GM19023 (cell line): Measurements from ENCODE around the gene C1QTNF8.

Experiments used
- ATAC-seq: cut with Tn5 transposase; IDR thresholded peaks from one replicate; pipeline ENCODE4 v1.9.1; 2021; ENCODE audit warnings: mild to moderate bottlenecking, moderate library complexity; ENCODE audit not compliant: unreplicated experiment

Gene C1QTNF8

DNA sequence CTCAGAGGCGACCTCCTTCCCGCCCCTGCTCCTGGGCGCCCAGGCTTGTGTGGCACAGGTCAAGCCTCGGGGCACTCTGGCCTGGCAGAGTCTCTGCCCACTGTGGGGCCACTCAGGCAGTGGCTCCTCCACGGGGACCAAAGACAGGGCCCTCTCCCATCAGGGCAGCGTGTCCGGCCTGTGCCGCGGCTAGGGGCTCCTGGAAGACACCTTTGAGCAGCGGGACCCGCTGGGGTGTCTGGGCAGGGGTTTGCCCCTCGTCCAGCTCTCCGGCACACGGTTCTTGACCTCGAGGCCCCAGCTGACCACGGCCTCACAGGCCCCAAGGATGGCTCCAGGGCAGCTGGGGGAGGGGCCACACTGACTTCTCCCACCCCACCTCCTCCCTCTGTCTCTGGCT, 48.2 kb downstream of the C1QTNF8 start:
- ATAC-seq: no peak

DNA sequence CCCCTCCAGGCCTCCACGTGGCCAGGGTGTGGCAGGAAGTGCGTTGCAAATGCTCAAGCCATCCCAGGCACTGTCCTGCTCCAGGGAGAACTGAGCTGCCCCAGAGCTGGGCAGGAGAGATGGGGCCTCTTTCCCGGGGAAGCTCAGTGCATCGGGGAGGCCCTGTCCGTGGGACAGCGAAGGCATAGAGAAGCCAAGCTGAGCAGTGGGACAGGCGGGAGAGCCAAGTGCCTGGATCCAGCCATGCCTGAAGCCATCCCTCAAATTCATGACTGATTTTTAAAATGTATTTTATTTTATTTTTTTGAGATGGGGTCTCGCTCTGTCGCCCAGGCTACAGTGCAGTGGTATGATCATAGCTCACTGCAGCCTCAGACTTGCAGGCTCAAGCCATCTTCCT, 48.9 kb downstream of the C1QTNF8 start:
- ATAC-seq: no peak

DNA sequence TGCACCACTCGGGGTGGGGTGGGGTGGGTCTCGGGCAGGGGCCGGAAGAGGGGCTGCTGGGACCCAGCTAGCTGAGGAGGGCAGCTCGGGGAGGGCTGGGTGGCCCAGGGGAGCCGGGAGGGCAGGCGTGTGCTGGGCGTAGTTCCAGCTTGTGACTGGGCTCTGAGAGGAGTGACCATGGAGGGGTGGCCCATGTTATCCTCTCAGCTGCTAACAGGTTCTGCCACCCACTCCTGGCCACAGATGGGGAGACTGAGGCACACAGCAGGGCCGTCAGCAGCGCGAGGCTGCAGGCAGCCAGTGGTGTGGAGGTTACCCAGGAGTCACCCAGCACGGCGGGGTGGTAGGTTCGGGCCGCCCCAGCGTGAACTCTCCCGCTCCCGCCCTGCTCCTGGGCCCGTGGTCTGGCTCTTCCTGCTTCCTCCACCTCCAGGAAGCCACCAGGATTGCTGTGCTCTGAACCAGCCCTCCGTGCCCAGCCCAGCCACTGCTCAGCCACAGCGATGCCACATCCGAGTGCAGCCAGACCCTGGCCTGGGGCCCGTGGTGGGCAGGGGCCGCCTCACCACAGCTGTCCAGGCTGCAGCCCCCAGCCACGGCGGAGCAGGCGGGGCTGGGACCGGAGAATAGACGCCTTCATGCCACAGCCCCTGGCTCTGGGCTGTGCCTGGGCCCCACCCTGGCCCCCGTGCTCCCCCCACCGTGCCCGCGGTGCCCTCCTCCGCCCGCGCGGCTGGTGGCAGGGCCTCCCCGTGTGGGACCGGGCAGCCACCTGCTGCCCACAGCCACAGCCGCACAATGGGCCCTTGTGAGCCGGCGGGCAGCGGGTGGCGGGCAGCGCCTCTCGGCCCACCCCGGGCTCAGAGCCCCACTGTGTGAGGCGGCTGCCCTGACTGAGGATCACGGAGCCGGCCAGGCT, 49.8 kb downstream of the C1QTNF8 start:
- no peak for ATAC-seq

DNA sequence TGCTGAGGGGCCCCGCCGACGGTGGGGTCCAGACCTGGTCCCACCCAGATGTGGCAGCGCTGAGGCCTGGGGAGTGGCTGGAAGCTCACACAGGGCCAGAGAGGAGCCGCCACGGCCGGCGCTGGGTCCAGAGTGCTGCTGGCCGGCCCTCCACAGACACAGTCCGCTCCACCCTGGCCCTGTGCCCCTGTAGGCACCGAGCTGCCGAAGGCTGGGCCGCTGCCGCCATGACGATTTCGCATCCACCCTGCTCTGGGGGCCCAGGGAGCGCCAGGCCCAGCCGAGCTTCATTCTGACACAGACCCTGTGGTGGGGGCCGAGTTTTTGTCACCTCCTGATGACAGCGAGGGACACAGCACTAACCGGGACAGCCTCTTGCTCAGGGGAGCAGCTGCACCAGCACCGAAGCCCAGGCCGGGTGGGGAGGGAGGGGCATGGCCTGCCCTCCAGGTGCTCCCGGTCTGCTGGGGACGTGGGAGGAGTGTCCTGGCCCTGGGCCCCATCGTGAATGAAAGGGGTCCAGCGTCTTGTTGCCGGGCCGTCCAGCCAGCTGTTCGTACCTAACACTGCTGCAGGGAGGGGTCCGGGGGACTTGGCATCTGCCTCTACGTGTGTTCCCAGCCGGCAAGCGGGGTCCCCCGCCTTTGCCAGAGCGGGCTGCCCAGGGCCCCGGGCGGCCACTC, 50.6 kb downstream of the C1QTNF8 start:
- ATAC-seq: no peak

DNA sequence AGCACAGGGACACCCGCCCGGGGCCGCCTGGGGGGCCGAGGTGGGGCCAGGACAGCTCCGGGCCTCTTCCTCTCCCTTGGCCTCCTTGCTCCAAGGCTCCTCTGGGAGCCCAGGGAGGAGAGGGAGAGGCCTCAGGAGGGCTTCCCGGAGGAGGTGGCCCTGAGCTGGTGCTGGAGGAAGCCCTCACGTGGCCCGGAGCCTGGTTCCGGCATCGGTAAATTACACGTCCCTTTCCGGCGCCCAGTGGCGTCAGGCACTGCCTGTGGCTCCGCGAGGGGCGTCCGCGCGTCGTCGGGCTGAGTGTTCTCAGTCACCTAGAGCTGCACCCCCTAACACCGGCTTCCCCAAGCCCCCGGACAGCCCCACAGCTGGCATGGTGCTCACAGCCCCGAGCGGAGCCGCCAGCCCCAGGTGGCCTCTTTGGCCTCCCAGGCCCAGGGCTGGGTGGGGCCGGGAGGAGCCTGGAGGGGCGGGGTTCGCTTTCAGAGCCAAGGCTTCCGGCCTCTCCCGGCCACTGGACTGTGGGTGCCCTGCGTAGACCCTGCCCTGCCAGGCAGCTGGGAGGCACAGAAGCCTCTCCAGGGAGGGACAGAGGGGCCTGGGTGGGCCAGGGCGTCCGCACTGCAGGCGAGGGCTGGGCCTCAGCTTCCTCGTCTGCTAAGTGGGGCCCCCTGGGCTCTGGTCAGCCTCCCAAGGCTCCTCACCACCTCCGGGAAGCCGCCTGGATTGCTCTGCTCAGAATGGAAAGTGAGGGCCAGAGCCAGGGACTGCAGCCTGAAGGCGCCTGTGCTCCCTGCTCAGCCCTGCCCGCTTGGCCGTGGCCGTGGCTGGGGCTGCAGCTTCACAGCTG, 51.4 kb downstream of the C1QTNF8 start:
- ATAC-seq: no peak

DNA sequence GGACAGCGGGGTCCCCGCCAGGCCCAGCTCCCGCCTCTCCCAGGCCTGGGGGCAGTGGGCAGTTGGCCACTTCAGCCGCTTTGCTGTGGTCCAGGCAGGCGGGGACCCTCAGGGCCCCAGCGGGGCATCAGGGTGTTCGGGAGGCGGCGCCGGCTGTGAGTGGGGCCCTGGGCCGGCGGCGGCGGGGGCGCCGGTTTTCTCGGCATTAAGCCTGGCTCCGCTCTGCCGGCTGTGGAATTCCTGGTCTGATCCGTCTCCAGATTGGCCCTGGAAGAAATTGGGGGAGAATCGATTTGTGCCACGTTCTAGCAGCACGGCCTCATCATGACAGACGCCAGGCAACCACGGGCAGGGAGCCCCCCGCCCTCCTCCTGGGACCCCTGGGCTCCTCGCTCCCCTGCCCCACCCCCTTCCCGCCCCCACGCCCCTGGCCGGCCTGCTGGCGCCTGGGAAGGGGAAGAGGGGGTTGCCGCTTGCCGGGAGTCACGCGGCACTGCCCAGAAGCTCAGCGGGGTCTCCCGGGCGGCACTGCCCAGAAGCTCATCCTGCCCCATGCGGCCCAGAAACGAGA, 52.1 kb downstream of the C1QTNF8 start:
- ATAC-seq: no peak

DNA sequence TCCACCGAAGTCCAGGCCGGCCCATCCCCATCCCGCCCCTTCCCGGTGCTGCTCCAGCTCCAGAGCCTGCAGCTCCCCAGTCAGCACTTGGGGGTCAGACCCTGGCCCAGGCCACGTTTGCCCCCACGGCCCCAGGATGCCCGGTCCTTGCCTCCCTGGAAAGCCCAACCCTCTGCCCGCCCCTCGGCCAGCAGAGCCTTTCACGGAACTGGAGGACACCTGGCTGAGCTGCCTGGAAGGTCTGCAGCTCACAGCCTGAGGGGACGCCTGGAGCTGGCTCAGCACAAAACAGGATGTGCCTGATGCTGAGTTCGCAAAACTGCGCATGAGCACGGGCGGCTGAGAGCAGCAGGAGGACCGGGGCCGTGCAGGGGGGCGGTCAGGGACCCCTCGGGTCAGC, 53.2 kb downstream of the C1QTNF8 start:
- ATAC-seq: no peak

DNA sequence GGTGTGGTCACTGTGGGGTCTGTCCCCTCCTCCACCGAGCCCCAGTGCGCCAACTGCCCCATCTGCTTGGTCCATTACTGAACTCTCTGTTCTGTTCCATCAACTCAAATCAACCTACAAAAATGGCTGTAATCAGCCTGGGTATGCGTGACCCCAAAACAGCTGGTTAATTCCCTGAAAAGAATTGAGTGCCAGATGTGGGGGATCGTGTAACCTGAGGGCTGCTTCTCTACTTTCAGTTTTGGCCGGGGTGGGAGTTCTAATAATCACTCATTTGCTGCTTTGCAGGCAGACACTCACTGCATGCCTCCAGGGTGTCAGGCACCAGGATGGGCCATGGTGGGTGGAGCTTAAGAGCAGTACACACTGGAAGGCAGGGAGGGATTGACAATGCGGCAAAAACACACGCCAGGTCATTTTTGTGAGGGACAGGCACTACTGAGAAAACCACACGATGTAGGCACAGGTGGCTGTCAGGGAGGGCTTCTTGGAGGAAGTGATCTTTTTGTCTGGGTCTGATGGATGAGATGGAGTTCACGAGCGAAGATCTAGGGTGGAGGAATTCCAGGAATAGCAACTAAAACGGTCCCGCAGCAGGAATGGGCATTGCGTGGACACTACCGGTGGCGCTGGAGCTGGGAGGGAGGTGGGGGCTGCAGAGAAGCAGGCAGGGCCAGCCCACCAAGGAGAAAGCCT, 53.8 kb downstream of the C1QTNF8 start:
- no peak for ATAC-seq

DNA sequence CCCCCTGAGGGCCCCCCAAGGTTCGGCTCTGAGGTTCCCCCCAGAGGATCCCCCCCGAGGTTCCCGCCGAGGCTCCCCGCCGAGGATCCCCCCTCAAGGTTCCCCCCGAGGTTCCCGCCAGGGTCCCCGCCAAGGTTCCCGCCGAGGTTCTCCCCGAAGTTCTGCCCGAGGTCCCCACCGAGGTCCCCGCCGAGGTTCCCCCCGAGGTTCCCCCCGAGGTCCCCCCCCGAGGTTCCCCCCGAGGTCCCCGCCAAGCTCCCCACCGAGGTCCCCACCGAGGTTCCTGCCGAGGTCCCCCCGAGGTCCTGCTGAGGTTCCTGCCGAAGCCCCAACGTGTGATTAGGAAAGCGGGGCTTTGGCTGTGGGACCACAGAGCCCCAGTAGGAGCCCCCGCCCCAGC, 55.7 kb downstream of the C1QTNF8 start:
- no peak for ATAC-seq

DNA sequence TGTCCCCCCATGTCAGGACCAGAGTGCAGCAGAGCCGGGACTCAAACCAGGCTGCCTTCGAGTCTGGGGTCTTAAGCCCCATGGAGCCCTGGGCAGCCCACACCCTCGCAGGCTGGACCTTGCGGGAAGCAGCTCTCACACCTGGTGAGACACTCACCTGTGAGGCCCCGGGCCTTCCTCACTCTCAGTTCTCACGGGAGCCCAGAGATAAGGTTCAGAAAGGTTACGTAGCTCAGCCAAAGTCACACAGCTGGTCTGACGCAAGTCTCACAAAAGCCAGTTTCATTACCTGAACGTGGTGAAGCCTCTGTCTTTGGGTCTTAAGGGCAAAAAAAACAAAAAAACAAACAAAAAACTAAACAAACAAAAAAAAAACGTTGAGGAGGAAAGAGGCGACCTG, 56.3 kb downstream of the C1QTNF8 start:
- no peak for ATAC-seq

DNA sequence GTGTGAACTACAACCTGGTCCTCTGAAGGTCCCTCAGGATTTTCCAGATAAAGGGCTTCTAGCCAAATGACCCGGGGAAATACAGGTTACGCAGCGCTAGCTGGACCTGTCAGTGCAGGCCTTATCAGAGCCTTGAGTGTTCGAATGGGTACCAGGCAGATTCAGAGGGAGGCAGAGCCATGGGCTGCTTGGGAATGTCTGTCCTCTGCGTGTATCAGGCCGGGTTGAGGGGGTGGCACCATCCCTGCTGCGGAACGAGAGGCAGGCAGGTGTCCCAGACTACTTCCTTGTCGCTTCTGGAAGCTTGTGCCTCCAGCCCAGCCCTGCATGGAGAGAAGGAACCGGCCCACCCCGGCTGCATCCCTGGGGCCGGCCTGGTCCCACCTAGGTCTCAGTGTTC, 57.1 kb downstream of the C1QTNF8 start:
- no peak for ATAC-seq
